Neural cell (in vitro differentiated cells): Measurements from ENCODE around the gene LDAH. TPM values are rescaled to one million over a fixed set of nuclear protein-coding genes. Genes with fewer than 3 reads are reported as not detected.

Experiments used
- H2AFZ ChIP-seq: fragments of 200-600, 300-800 bp; sonication (generic), shearing (Covaris generic); 2 replicates; pipeline ENCODE4 v1.6.0; 2014; ENCODE audit warnings: low read depth, mild to moderate bottlenecking, antibody characterized with exemption, low read length, moderate library complexity
- H3F3A ChIP-seq: fragments of 200-600 bp; shearing (Covaris generic); 2 replicates; pipeline ENCODE4 v1.6.1; 2016; ENCODE audit warnings: mild to moderate bottlenecking, moderate library complexity, mixed read lengths, antibody characterized with exemption, low read length; ENCODE audit not compliant: insufficient read depth, poor library complexity, severe bottlenecking
- H3K27ac ChIP-seq: fragments of 200-600, 300-800 bp; sonication (generic), shearing (Covaris generic); 2 replicates; pipeline ENCODE4 v1.5.1; 2014; ENCODE audit warnings: mild to moderate bottlenecking, low read length, moderate library complexity
- H3K27me3 ChIP-seq: fragments of 300-800, 200-600 bp; sonication (generic), shearing (Covaris generic); 2 replicates; pipeline ENCODE4 v1.6.0; 2014; ENCODE audit warnings: mild to moderate bottlenecking, low read depth, low read length, moderate library complexity; ENCODE audit not compliant: insufficient read depth
- H3K36me3 ChIP-seq: fragments of 300-800, 200-600 bp; sonication (generic), shearing (Covaris generic); 2 replicates; pipeline ENCODE4 v1.5.1; 2014; ENCODE audit warnings: mild to moderate bottlenecking, antibody characterized with exemption, low read length, moderate library complexity; ENCODE audit not compliant: insufficient read depth
- H3K4me2 ChIP-seq: fragments of 300-800, 200-600 bp; sonication (generic), shearing (Covaris generic); 2 replicates; pipeline ENCODE4 v1.6.0; 2014; ENCODE audit warnings: mild to moderate bottlenecking, low read length
- H3K4me3 ChIP-seq: fragments of 300-800, 200-600 bp; sonication (generic), shearing (Covaris generic); 2 replicates; pipeline ENCODE4 v1.5.1; 2014; ENCODE audit warnings: mild to moderate bottlenecking, low read length, moderate library complexity
- H3K79me2 ChIP-seq: fragments of 200-600 bp; shearing (Covaris generic); replicated peaks from 2 replicates; pipeline ENCODE4 v1.6.0; 2014; ENCODE audit warnings: mild to moderate bottlenecking, low read length, moderate library complexity; ENCODE audit not compliant: insufficient read depth
- H3K9ac ChIP-seq: fragments of 300-800, 200-600 bp; sonication (generic), shearing (Covaris generic); 2 replicates; pipeline ENCODE4 v1.6.1; 2016; ENCODE audit warnings: mild to moderate bottlenecking, low read length, mixed read lengths
- H3K9me2 ChIP-seq: fragments of 200-600 bp; shearing (Covaris generic); 2 replicates; pipeline ENCODE4 v1.6.1; 2016; ENCODE audit warnings: mild to moderate bottlenecking, low read length, mixed read lengths; ENCODE audit not compliant: insufficient read depth
- H3K9me3 ChIP-seq: fragments of 200-600, 300-800 bp; sonication (generic), shearing (Covaris generic); 2 replicates; pipeline ENCODE4 v1.6.1; 2016; ENCODE audit warnings: mild to moderate bottlenecking, mixed run types, low read length, moderate library complexity, mixed read lengths
- H4K20me1 ChIP-seq: fragments of 200-600 bp; shearing (Covaris generic); 2 replicates; pipeline ENCODE4 v1.6.1; 2016; ENCODE audit warnings: mild to moderate bottlenecking, mixed run types; ENCODE audit not compliant: insufficient read depth
- CTCF ChIP-seq: fragments of 450-650 bp; IDR thresholded peaks from 2 replicates; pipeline ENCODE4 v1.5.1; 2014; ENCODE audit warnings: antibody characterized with exemption, mild to moderate bottlenecking, moderate library complexity; ENCODE audit not compliant: poor library complexity, severe bottlenecking
- EP300 ChIP-seq: fragments of 450-650 bp; conservative IDR thresholded peaks from 2 replicates; pipeline ENCODE4 v1.6.1; 2014; ENCODE audit warnings: antibody characterized with exemption, mild to moderate bottlenecking, moderate library complexity; ENCODE audit not compliant: poor library complexity, severe bottlenecking
- EZH2 ChIP-seq: fragments of 200-600, 300-800 bp; shearing (Covaris generic), sonication (generic); IDR thresholded peaks from 2 replicates; pipeline ENCODE4 v1.6.1; 2014; ENCODE audit warnings: antibody characterized with exemption, low read length, borderline replicate concordance, mild to moderate bottlenecking; ENCODE audit not compliant: insufficient read depth, poor library complexity, severe bottlenecking
- MXI1 ChIP-seq: fragments of 450-650 bp; conservative IDR thresholded peaks from 2 replicates; pipeline ENCODE4 v1.6.1; 2014; ENCODE audit warnings: antibody characterized with exemption, mild to moderate bottlenecking; ENCODE audit not compliant: poor library complexity, severe bottlenecking
- POLR2AphosphoS5 ChIP-seq: IDR thresholded peaks from 2 replicates; pipeline ENCODE4 v1.6.1; 2012
- RAD21 ChIP-seq: fragments of 450-650 bp; conservative IDR thresholded peaks from 2 replicates; pipeline ENCODE4 v1.6.1; 2014; ENCODE audit warnings: antibody characterized with exemption, mild to moderate bottlenecking, moderate library complexity
- REST ChIP-seq: IDR thresholded peaks from 2 replicates; pipeline ENCODE4 v1.6.1; 2012; ENCODE audit warnings: borderline replicate concordance
- SMC3 ChIP-seq: fragments of 450-650 bp; conservative IDR thresholded peaks from 2 replicates; pipeline ENCODE4 v1.6.1; 2014; ENCODE audit warnings: antibody characterized with exemption, mild to moderate bottlenecking, moderate library complexity; ENCODE audit not compliant: poor library complexity
- TAF1 ChIP-seq: IDR thresholded peaks from 2 replicates; pipeline ENCODE4 v1.6.1; 2012; ENCODE audit warnings: low read depth
- polyA plus RNA-seq: library from polyadenylated mRNA; depleted of rRNA; stranded (reverse); fragments of >200 nt; gene quantifications from 2 replicates; pipeline ENCODE4 v1.2.3, GENCODE V29; 2014

The LDAH gene
- polyA plus RNA-seq, 1 donor from 2014 or later, result 44.1 TPM

GRCh38 chr2:20852139-20852538 is 29.2 kb upstream of the LDAH start:
- Histone ChIP-seq H3F3A (no peaks in the 10 kb centered on the region), H3K27ac (no peak overlapping the region), H3K9me3 (no peaks in the 10 kb centered on the region), H3K27me3 (no peaks in the 10 kb centered on the region), H3K4me2 (no peak overlapping the region), H2AFZ (no peak overlapping the region), H3K4me3 (no peak overlapping the region), H4K20me1 (no peaks in the 10 kb centered on the region), H3K9ac (no peak overlapping the region), H3K36me3 (no peaks in the 10 kb centered on the region), H3K9me2 (no peaks in the 10 kb centered on the region), H3K79me2 (no peaks in the 10 kb centered on the region)
- no peak for TF ChIP-seq EP300
- TF ChIP-seq REST, result no peak
- no peak for TF ChIP-seq RAD21
- TF ChIP-seq EZH2, result no peak
- no peak for TF ChIP-seq MXI1
- TF ChIP-seq CTCF, result no peak

GRCh38 chr2:20844246-20844645 is 21.3 kb upstream of the LDAH start:
- Histone ChIP-seq H3K27me3 (peaks cover 6% of the 10 kb centered on the region), H3K27ac (no peak overlapping the region), H3K4me2 (no peak overlapping the region), H3K4me3 (no peak overlapping the region), H3K9me3 (no peaks in the 10 kb centered on the region), H2AFZ (no peak overlapping the region), H3K79me2 (no peaks in the 10 kb centered on the region), H3K9me2 (no peaks in the 10 kb centered on the region), H3K36me3 (no peaks in the 10 kb centered on the region), H4K20me1 (no peaks in the 10 kb centered on the region), H3F3A (no peaks in the 10 kb centered on the region), H3K9ac (no peak overlapping the region)
- TF ChIP-seq EZH2, result no peak
- TF ChIP-seq REST, result no peak
- TF ChIP-seq CTCF, result no peak
- TF ChIP-seq MXI1, result no peak
- TF ChIP-seq RAD21, result no peak
- no peak for TF ChIP-seq EP300
- TF ChIP-seq POLR2AphosphoS5, result no peak
- no peak for TF ChIP-seq SMC3
- no peak for TF ChIP-seq TAF1
